ENCODE data around the gene TMEM59L. TPM values are rescaled to one million over a fixed set of nuclear protein-coding genes. Genes with fewer than 3 reads are reported as not detected.
A peak's percentile ranks its signal among the peaks of the same experiment; 100 is the strongest.

Gene TMEM59L
- total and polyA plus RNA-seq, 2 of the 13 experiments (the other 11 are each of a cell fraction or from before 2014, with no cell fraction given) = 0.97 to 5.5 TPM

- TF ChIP-seq CENPBD1 (CRISPR knock-in tag; IDR thresholded peaks at IDR 0.05; ENCODE audit: borderline replicate concordance, low read depth) (no peak), ZSCAN22 (CRISPR knock-in tag; IDR thresholded peaks at IDR 0.05) (no peak), FOXO1 (CRISPR knock-in tag; IDR thresholded peaks at IDR 0.05) (peak; percentile 78), AGO2 (optimal IDR thresholded peaks at IDR 0.05; ENCODE audit: low read depth, low read length) (peak; percentile 93), ZNF800 (CRISPR knock-in tag; IDR thresholded peaks at IDR 0.05) (0 out of 2 replicates have a peak, but pooled peaks have one; percentile 45), NFRKB (IDR thresholded peaks at IDR 0.05) (no peak), KDM5B (CRISPR knock-in tag; IDR thresholded peaks at IDR 0.05; ENCODE audit: borderline replicate concordance) (peak; percentile 53; the same call in 1 of the 2 replicates), HOXD1 (CRISPR knock-in tag; IDR thresholded peaks at IDR 0.05) (peak; percentile 73; the same call in 1 of the 2 replicates), ZNF782 (CRISPR knock-in tag; IDR thresholded peaks at IDR 0.05; ENCODE audit: borderline replicate concordance) (no peak; the same call in 1 of the 2 replicates), ZNF609 (CRISPR knock-in tag; IDR thresholded peaks at IDR 0.05; ENCODE audit: borderline replicate concordance) (peak; percentile 78), ASH2L (IDR thresholded peaks at IDR 0.05; ENCODE audit: insufficient read length, low read depth, low read length) (peak; percentile 80), ZNF496 (CRISPR knock-in tag; IDR thresholded peaks at IDR 0.05; ENCODE audit: insufficient replicate concordance) (no peak), ZNF670 (CRISPR knock-in tag; IDR thresholded peaks at IDR 0.05; ENCODE audit: borderline replicate concordance) (peak; percentile 80; the same call in 1 of the 2 replicates), MATR3 (CRISPR knock-in tag; IDR thresholded peaks at IDR 0.05) (no peak), ETV6 (CRISPR knock-in tag; conservative IDR thresholded peaks at IDR 0.05) (0 out of 2 replicates have a peak, but pooled peaks have one; percentile 59), SRY (CRISPR knock-in tag; IDR thresholded peaks at IDR 0.05) (peak; percentile 77), ZC3H4 (CRISPR knock-in tag; IDR thresholded peaks at IDR 0.05; ENCODE audit: borderline replicate concordance) (no peak; the same call in 1 of the 2 replicates), IKZF5 (CRISPR knock-in tag; IDR thresholded peaks at IDR 0.05) (peak; percentile 96), PHF21A (CRISPR knock-in tag; IDR thresholded peaks at IDR 0.05) (peak; percentile 90)
Observed at GRCh38 chr19:18571564-18572344, 40.9 kb upstream of the TMEM59L start, which contains the start of gene UBA52 (continued).
